GM19099 (cell line): ENCODE data around the gene FNTB.

ENCODE experiments used
- POLR2A ChIP-seq: IDR thresholded peaks from 3 replicates; pipeline ENCODE4 v1.6.1; 2011; ENCODE audit warnings: low read depth; ENCODE audit not compliant: insufficient read length; ENCODE audit errors: extremely low read depth

FNTB gene

GRCh38 chr14:64947710-64948611, 38.7 kb upstream of the FNTB start:
- no peak for TF ChIP-seq POLR2A

- TF ChIP-seq POLR2A = no peak
Observed at GRCh38 chr14:64948612-64949210, 38.0 kb upstream of the FNTB start.

- TF ChIP-seq POLR2A = no peak
Observed at GRCh38 chr14:64950889-64951288, 35.8 kb upstream of the FNTB start.

- no peak for TF ChIP-seq POLR2A
Observed at GRCh38 chr14:64951291-64951690, 35.4 kb upstream of the FNTB start.

- TF ChIP-seq POLR2A = no peak
Observed at GRCh38 chr14:64951724-64952123, 35.0 kb upstream of the FNTB start.

GRCh38 chr14:64952598-64953309, 33.9 kb upstream of the FNTB start:
- no peak for TF ChIP-seq POLR2A

GRCh38 chr14:64953310-64953654, 33.4 kb upstream of the FNTB start:
- no peak for TF ChIP-seq POLR2A

- TF ChIP-seq POLR2A = no peak
Observed at GRCh38 chr14:64953661-64954060, 33.0 kb upstream of the FNTB start.

- TF ChIP-seq POLR2A = no peak
Observed at GRCh38 chr14:64954491-64955240, 32.0 kb upstream of the FNTB start.

- TF ChIP-seq POLR2A = no peak
Observed at GRCh38 chr14:64955297-64955696, 31.4 kb upstream of the FNTB start.

GRCh38 chr14:64956697-64957406, 29.8 kb upstream of the FNTB start:
- no peak for TF ChIP-seq POLR2A

GRCh38 chr14:64958201-64958600, 28.5 kb upstream of the FNTB start:
- no peak for TF ChIP-seq POLR2A

- TF ChIP-seq POLR2A = no peak
Observed at GRCh38 chr14:64958743-64959142, 28.0 kb upstream of the FNTB start.

- no peak for TF ChIP-seq POLR2A
Observed at GRCh38 chr14:64960762-64961276, 25.9 kb upstream of the FNTB start.

- no peak for TF ChIP-seq POLR2A
Observed at GRCh38 chr14:64963611-64964010, 23.1 kb upstream of the FNTB start.
